GM18858 (cell line): ENCODE measurements around the gene PTPN21.
"Not testable (repeated sequence)": the region's sequence is repeated elsewhere in the genome, so short reads cannot be mapped to it uniquely, and the experiment has no call there.

Experiments used
- ATAC-seq: cut with Tn5 transposase; IDR thresholded peaks from one replicate; pipeline ENCODE4 v1.9.1; 2021; ENCODE audit not compliant: unreplicated experiment

PTPN21 gene

DNA sequence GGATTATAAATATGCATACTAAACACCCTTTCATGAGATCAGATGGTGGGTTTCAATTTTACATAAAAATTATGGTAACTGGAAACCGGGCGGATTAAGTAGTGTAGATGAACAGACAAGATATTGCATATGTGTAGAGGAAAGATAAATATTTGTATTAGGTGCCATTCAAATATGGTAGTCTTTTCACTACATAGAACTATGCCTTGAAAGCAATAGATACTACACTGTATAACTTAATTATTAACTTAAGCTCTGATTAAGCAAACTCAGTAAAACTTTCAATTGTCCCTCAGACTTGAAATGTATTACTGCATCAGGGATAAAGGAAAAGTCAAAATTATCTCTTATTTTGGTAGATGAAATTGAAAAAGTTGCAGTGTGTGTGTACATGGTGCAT lies 1.9 kb downstream of the PTPN21 start:
- no peak for ATAC-seq

DNA sequence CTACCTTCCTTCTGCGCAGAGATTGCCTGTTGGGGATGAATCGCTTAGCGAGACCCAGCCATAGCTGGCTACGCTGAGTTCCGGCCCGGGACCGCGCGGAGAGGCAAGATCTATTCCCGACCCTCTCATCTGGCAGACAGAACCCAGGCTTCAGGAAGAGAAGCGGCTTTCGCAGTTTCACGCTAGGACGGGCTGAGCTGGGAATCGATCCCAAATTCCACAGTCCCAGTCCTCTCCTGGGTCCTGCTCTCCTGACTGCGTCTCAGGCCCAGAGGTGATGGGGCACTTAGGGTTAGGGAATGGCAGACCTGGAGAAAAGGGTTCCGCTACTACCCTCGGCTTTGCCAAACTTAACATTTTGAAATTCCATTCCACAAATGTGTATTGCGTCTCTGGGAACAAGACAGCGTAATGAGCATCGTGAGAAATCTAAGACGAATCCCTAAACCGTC lies 2.8 kb downstream of the PTPN21 start:
- no peak for ATAC-seq

DNA sequence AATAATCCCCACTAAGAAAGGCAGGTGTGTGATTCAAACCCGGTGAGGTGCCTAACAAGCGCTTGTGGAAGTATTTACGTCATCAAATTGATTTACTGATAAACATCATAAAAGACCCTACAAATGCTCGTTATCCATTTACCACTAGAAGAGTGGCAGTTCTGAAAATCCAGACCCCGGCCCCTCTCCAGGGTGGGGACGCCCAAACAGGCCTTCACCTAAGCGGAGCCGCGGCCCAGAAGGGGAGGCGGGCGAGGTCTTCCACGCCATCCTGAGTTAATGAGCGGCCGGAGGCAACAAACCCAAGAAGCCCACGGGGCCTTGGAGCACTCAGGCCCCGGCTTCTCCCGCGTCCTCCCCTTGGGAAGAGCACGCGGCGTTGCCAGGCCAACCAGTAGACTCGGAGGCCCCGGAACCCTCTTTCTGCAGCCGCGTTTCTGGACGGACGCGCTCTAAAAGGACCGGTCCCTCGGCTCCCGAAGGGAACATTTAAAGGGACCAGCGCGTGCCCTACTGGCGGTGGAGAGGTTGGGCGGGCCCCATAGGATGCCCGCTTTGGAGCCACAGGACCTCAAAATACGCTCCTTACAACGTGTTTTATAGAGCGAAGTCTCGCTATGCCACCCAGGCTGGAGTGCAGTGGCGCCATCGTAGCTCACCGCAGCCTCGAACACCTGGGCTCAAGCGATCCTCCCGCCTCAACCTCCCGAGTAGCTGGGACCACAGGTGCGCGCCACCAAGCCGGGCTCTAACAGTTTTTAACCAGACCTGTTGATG lies 3.5 kb downstream of the PTPN21 start:
- no peak for ATAC-seq

DNA sequence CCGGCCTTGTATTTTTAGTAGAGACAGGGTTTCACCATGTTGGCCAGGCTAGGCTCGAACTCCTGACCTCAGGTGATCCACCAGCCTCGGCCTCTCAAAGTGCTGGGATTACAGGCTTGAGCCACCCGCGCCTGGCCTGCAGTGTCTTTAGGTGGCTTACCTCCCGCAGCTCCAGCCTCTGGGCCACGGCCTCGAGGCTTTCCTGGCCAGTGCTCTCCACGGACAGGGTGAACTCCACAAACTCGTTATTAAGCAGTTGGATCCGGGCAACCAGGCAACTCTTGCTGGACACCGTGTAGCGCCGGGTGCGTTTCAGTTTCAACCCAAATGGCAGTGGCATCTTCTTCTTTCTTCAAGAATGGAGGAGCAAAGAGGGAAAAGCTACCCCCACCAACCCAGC lies 4.7 kb downstream of the PTPN21 start:
- no peak for ATAC-seq

DNA sequence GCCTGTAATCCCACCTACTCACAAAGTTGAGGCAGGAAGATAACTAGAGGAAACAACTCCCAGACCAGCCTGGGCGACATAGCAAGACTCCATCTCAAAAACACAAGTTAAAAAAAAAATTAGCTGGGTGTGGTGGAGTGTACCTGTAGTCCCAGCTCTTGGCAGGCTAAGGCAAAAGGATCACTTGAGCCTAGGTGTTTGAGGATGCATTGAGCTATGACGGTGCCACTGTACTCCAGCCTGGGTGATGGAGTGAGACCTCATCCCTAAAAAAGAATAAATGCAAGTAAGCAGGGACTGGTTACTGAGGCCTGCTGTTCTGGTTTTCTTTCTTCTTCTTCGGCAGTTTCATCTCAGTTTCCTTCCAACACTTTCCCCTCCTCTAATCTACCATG lies 7.4 kb downstream of the PTPN21 start:
- no peak for ATAC-seq

DNA sequence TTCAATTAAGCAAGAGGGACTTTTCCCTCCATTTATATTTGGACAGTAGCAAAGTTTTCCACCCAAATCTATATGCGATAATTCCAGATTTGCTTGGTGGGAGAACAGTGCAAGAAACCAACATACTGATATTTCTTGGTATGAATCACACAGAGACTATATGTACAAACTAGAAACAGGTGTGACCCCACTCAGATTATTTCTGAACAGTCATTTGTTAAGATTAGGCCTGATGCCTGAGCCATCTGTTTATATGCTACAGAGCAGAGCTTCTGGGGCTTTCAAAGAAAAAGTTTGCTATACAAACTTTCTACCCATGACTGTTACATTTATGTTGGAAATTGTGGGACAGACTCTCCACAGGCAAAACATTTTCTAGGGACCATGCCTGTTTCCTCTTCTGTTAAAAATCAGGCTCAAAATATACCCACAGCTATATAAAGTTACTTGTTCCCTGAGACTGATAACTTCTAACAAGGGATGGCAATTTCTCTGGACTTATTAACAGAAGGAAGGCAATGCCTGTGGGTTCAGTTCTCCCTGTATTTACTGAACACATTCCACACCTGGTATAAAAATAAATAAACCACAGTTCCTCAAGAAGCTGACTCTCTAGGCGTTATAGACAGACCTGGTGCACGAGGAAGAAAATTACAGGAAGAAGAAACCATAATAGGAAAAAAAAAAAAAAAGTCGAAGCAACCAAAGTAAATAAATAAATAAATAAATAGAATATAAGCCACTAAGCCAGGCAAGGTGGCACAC lies 8.0 kb downstream of the PTPN21 start:
- ATAC-seq, result no peak

DNA sequence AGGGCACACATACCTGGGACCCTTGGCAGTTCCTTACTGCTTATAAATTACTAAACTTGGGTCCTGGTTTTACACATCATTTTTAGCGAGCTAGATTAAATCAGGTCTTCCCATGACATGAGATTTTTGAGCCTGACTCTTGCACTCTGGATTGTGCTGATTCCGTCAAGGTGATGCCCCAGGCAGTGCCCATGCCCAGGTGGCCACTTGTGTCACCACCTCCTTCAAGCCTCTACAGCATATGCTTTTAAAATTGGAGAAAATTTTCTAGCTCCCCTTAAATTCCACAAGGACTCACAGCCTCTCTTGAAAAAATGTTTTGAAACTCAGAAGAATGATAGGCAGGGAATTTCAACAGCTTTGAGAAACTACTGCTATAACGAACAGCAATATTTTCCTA lies 9.6 kb downstream of the PTPN21 start:
- no peak for ATAC-seq

DNA sequence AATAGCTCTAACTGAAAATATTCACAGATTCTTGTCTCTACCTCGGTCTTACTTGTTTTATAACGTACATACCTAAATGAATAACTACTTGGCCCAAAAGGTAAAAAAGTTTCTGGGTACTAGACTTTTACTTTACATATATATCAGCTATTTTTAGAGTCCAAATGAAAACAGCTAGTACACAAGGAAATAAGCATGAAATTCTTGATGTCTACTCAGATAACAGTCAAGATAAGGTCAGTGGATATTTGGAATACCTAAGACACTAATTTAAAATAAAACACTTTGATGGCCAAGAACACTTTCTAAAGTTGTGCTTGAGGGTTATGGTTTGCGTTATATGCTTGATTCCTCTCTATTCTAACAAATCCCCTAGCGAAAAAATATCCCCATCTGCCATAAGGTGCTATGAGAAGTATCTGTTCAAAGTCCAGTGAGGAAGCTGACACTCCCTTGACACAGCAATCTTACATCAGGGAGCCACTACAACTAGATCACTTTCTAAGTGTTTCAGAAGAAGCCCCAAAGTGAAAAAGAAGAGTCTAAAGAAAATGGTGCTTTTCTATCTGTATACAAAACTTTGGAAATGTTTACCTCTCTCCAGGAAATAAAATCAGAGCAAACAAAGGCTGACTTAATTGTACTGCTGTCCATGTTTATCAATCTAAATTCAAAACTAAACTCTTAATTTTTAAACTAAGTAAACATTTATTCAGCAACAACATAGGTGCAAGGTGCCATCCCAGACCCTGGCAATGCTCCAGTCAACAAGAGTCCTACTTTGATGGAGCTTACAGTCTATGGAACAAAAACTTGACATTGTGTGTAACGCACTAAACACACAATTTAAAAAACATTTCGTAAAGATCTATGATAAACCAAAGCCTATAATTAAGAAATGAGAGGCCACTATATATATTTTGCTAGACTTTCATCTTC lies 11.7 kb downstream of the PTPN21 start:
- ATAC-seq, result no peak

DNA sequence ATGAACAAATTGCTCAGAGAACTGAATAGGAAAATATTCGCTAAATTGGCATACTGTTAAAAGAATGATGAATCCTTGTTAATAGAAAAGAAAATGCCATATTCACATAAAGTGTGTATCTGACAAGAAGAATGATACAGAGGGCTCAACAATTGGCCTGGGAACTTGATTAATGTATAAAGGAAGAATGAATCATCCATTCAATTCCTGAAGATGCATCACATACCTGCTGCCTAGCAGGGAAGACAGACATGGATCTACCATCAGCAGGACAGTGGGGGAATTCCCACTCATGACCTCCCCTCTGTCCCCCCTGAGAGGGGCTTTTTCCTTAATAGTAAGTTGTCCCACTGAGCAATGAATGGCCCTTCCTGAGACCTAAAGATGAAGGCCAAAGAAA lies 13.5 kb downstream of the PTPN21 start:
- no peak for ATAC-seq

DNA sequence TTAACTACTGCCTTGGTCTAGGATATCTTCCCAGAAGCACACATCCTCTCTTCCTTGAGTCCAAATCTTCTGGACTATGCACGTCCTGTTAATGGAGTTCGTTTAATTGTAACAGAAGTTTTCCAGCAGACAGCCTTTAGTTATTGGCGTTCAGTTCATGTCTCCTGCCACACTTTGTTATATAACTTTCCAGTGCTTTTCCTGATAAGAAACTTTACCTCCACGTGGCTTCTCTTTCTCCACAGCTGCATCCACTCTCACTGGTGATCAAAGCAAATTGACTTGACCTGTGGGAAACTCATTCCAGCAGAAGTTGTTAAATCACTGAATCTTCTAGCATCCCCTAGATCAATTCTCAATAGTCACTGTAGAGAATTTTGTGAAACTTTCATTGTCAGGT lies 19.0 kb downstream of the PTPN21 start:
- ATAC-seq, result no peak

DNA sequence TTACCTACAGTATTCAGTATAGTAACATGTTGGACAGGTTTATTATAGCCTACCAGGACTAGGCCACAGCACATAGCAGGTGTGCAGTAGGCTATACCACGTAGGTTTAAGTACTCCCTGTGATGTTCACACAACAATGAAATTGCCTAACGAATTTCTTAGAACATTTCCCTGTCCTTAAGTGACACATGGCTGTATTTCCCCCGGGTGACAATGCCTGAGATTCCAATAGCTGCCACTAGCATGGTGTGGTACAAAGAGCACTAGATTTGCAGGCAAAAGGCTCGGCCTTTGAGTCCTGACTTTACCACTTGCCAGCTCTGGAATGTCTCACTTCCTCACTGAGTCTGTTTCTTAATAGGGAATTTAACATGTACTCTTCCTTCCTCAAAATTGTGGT lies 19.7 kb downstream of the PTPN21 start:
- no peak for ATAC-seq

DNA sequence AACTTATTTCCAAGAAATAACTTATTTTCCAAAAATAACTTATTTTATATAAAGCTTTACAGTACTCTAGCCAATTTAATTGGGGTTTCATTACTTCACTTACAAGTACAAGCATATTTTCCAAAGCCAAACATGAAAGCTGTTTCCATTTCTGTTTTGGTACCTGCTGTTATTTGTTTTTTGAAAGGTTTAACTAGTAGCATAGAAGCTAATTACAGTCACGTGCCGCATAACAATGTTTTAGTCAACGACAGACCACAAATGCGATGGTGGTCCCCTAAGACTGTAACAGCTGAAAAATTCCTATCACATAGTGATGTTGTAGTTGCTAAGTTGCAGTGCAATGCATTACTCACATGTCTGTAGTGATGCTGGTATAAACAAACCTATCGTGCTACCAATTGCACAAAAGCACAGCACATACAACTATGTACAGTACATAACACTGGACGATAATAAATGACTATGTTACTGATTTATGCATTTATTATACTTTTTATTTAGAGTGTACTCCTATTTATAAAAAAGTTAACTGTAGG lies 21.7 kb downstream of the PTPN21 start:
- ATAC-seq, result no peak

DNA sequence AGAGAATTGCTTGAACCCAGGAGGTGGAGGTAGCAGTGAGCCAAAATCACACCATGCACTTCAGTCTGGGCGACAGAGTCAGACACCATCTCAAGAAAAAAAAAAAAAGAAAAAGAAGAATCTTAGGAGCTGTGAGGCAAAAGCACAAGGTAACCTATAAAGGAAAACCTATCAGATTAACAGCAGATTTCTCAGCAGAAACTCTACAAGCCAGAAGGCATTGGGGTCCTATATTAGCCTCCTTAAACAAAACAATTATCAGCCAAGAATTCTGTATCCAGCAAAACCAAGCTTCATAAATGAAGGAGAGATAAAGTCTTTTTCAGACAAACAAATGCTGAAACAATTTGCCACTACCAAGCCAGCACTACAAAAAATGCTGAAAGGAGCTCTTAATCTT lies 24.9 kb downstream of the PTPN21 start:
- ATAC-seq, result not testable (repeated sequence)

DNA sequence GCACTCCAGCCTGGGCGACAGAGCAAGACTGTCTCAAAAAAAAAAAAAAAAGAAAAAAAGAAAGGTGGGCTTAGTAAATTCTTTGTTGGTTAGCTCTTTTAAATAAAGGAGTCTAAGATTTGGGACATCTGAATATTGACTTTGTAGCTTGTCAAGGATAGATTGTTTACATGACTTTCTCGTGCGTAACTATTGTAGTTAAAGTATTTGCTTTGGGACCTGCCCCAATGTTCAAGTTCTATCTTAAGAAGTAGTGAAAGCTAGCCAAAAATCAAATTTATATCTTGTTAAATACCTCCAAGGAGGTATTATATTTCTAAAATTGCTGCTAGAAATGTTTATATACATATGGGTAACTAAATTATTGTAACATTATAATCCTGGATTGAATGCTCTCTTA lies 32.4 kb downstream of the PTPN21 start:
- no peak for ATAC-seq

DNA sequence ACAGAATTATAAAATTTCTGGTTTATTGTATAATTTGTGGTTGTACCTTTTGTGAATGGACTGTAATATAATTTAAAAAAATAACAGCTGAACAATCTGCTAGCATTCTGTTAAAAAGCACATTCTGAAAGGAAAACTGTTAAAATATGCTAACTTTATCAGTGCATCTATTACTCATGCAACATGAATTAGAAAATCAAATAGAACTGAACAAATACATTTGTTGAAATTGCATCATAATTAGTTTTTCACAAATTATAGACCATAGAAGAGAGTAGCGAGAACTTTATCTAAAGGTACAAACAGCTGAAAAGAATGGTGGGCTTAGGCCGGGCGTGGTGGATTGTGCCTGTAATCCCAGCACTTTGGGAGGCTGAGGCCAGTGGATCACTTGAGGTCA lies 33.0 kb downstream of the PTPN21 start:
- no peak for ATAC-seq

DNA sequence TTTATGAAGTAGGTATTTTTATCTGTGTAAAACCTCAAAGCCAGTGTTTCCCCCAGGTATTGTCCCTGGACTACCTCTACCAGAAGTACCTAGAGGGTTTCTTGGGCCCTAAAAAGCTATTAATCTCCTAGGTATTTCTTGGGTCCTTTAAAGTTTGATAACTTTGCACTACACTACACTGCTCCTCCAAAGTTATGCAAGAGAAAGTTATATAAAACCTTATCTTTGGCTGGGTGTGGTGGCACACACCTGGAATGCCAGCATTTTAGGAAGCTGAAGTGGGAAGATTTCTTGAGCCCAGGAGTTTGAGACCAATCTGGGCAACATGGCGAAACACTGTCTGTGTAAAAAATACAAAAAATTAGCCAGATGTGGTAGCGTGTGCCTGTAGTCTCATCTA lies 34.9 kb downstream of the PTPN21 start:
- no peak for ATAC-seq

DNA sequence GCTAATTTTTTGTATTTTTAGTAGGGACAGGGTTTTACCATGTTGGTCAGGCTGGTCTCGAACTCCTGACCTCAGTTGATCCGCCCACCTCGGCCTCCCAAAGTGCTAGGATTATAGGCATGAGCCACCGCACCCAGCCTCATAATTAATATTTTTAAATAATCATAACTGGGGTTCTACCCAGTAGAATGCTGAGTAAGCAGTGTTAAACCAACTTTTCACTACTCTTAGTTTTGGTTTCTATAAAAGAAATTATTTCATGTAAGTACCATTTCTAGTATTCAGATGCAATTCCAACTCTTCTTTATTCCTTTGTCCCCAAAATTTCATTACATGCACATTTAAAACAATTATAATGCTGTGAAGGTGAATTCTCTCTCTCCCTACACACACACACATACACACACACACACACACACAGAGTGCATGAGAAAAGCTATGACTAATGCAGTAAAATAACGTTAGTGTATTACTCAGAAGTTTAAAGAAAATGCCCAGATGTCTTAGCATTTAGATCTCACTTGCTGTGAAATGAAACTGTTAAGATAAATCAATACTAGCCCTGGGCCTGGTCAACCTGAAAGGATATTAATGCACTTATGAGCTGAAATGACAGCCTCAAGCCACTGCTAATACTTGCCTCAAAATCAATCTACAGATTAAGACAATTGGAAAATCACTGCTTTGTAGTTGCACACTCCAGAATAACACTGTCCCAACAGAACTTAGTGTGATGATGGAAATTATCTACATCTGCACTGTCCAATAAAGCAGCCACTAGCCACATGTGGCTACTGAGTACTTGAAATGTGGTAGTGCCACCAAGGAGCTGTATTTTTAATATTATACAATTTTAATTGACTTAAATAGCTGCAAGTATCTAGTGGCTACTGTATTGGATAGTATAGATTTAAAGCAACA lies 36.0 kb downstream of the PTPN21 start:
- ATAC-seq, result no peak

DNA sequence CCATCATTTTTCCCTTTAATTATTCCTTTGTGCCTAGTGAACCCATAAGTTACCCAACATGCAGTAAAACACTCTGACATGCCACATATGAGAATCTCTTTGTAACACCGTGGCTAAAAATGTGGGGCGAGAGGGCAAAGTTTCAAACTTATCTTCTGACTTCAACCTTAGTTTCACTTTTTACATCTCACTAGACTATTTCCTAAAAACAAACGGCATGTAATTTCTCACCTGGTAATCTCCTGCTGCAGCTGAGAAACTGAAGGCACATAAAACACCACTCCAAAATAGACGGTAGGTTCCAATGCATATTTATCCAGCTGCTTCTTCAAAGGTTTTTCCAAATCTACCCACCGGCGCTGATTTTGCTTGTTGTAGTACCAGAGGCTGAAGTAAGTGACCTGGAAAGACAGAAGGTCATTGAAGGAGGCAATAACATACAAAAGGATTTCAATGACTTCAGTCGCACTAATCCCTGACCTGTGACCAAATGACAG lies 37.9 kb downstream of the PTPN21 start:
- no peak for ATAC-seq

DNA sequence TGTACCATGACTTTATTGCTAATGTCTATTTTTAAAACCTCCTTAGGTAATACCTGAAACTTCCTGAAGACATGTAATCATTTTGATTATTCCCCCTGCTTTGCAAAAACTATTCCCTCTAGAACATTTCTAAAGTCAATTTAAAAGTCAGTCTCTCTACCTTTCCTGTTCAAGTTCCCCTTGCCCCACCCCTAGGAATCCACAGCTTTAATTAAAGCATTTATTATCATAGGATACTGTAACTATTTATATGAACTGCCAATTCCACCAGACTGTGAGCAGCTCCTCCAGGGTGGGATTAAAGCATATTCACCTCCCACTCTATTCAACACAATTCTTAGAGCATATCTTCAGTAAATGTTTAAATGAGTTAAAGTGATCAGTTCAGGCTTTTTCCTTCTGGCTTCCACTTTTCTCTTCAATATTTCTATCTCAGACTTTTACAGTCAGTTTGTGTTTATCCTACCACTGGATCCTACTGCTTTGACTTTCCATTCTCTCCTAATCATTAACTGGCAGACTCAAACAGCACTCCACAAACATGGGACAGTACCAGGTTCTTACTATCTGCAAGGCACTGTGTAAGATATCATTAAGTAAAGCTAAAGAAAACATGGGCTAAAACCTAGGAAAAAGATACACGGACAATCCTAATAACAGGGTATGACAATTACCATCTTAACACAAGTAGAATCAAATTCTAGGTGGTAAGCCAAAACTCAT lies 39.1 kb downstream of the PTPN21 start:
- ATAC-seq, result no peak
